Fibroblast of skin of left biceps (primary cell): ENCODE measurements around the gene ZNF385C.
"Not testable (repeated sequence)": the region's sequence is repeated elsewhere in the genome, so short reads cannot be mapped to it uniquely, and the experiment has no call there.

ENCODE experiments used
- DNase-seq, 2 experiments: peaks; one replicate each; pipeline ENCODE4 v3.0.0-alpha.2; 2013; ENCODE audit warnings: low read depth in 2 of 2

The ZNF385C gene

DNA sequence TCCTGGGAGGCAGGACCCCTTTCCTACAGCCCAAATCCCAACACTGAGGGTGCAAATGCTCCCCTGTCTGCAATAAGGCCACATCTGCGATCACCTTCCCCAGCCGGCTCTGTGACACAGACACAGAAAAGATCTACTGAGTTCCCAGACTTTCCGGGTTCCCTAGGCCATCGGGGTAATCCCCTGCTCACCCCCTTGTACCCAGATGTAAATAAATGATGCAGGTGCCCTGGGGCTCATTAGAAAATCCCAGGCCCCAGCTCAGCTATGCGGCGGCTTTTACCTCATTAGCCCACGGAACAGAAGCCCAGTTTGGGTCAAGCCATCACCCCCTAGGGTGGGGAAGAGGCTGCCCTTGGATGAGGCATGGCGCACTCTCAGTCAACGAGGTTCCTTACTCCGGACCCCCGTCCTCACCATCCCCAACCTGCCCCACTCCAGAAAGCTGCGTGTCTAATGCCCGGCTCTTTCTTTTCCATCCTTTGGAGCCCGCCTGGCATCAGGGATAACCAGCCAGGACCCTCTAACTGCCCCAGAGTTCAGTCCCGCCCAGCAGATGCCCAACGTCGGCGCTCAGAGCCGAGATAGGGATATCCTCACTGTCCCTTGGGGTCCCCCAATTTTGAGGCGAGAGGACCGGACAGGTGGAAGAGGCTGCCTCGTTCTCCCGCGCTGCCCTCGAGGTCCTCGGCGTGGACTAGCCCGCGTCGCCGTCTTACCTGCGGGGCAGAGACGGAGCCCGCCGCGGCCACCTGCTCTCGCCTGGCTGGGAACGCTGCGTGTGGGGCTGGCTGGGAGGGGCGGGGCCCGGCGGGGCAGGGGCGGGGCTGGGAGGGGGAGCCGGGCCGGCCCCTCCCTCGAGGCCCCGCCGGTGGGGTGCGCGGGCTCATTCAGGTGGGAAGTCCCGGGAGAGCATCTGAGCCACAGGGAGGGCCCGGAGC is at the start of gene ZNF385C:
TSS of gene ZNF385C (minus strand) at position 783 of the 941 bp plus-strand sequence. CDS start 35,417 bp downstream, outside the sequence.
- no peak for DNase-seq

DNA sequence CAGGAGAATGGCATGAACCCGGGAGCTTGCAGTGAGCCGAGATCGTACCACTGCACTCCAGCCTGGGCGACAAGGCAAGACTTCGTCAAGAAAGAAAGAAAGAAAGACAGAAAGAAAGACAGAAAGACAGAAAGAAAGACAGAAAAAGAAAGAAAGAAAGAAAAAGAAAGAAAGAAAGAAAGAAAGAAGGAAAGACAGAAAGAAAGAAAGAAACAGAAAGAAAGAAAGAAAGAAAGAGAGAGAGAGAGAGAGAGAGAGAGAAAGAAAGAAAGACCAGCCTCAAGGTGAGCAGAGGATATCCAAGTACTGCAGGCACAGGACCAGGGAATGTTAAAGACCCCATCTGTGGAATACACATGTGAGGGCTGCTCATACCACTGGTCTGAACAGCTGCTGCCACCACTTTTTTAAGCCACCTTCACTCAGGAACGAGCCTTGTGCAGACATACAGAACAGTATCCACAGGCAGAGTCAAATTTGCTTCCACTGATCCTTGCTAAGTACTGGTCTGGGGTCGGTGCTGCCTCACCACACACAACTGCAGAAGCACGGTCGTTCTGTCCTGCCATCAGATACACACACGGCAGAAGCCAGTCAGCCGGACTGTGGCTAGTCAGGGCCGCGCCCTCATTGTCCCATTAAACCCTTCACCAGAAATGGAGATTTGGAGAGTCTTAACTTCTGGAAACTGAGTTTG is 48.8 kb upstream of the ZNF385C start:
- DNase-seq, result no peak

GRCh38 chr17:42143138-42143537 is 44.9 kb upstream of the ZNF385C start:
- not testable (repeated sequence) for DNase-seq

DNA sequence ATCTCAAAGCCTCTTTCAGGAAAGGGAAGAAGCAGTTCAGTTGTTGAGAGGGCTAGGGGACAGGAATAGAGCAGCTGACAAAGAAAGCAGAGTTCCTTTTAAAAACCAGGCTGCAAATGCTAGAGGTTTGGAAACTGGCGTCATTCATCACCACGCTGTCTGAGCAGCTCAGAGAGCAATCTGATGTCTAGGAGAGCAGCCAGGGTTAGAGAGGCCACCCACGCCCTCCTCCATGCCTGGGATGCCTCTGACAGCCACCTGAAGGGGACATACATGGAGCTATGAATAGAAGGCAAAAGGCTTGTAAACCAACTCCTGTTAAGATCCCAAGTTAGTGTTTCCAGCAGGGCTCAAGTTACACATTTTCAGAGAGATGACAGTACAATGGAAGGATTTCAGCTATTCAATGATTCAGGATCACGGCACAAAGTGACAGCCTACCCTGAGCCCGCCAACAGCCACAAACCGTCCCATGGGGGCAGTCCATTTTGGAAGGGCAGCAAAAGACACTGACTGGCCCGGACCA is 44.2 kb upstream of the ZNF385C start:
- peak; percentile 42 to 47 for DNase-seq

GRCh38 chr17:42141382-42141781 is 43.1 kb upstream of the ZNF385C start:
- DNase-seq, result no peak

DNA sequence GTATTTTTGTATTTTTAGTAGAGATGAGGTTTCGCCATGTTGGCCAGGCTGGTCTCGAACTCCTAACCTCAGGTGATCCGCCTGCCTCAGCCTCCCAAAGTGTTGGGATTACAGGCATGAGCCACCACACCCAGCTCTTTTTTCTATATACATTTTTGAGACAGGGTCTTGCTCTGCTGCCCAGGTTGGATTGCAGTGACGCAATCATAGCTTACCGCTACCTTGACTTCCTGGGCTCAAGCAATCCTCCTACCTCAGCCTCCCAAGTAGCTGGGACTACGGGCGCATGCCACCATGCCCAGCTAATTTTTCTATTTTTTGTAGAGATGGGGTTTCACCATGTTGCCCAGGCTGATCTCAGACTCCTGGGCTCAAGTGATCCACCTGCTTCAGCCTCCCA is 42.4 kb upstream of the ZNF385C start:
- not testable (repeated sequence) for DNase-seq

- DNase-seq, result no peak
These were observed 40.6 kb upstream of the ZNF385C start for GRCh38 chr17:42138749-42139492.

DNA sequence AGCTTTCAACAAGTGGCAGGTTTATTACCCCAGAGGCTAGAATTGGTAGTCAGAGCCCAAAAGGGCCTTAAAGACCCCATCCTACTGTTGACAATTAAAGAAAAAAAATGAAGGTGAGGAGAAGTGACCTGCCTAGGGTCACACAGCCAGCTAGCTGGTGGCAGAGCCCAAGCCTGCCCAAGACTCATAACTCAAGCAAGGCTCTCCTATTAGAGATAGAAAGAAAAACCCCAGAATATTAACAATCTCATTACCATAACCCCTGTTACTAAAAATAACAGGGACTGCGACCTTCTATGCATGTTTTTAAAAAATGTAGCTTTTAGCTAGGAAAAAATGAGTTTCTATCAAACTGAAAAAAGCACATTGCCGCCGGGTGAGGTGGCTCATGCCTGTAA is 38.4 kb upstream of the ZNF385C start:
- DNase-seq, result no peak

DNA sequence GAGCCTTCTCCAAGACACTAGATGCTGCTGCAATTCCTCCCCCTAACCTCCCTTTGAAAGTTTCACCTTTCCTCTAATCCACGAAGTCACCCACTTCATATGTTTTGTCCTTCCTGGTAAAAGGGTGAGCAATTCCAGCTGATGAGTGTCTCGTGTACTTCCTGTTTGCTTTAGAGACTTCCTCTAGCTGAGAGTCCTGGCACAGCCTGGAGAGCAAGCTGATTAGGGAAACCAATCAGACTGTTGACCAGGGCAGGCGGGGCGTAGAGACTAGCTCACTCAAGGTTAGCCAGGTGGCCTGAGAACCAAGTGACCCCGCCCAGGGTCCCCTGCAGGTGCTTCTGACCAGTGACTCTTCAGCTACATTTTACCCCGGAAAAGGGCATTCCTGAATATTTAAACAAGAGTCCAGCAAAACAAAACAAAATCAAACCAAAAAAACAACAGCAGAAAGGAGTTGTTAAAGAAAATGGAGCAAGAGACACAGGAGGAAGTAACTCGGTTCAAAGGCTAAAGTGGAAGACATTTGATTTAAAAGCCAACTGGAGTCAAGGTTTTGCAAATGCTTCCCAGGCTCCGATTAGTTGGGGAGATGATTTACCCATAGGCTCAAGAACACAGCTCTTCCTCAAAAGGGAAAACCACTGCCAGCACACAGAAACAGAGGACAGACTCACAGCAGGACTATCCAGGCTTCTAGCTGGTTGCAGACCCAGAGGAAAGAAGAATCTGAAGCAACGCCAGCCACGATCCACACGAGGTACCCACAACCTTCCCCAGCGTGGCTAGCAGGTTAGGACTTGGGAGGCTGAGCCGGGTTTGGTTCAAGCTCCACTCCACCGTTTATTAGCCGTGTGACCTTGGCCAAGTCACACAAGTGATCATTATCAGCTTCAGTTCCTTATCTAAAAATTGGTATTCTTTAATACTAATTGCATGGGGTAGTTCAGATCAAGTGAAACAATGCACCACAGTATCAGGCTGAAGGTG is 37.7 kb upstream of the ZNF385C start:
- DNase-seq, result no peak

DNA sequence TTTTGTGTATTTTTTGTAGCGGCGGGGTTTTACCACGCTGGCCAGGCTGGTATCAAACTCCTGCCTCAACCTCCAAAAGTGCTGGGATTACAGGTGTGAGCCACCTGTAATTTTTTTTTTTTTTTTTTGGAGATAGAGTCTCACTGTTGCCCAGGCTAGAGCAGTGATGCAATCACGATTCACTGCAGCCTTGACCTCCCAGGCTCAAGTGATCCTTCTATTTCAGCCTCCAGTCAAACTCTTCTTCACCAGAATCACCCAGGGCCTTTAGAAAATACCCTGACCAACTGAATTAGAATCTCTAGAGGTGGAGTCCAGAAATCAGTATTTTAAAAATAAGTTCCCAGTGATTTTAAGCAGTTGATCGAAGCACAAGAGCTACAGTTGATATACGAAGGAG is 36.9 kb upstream of the ZNF385C start:
- no peak for DNase-seq

- no peak for DNase-seq
These were observed 35.3 kb upstream of the ZNF385C start for GRCh38 chr17:42133461-42134041.

- DNase-seq, result peak in 1 of 2 experiments; percentile 13
These were observed 34.7 kb upstream of the ZNF385C start for GRCh38 chr17:42132941-42133340.

DNA sequence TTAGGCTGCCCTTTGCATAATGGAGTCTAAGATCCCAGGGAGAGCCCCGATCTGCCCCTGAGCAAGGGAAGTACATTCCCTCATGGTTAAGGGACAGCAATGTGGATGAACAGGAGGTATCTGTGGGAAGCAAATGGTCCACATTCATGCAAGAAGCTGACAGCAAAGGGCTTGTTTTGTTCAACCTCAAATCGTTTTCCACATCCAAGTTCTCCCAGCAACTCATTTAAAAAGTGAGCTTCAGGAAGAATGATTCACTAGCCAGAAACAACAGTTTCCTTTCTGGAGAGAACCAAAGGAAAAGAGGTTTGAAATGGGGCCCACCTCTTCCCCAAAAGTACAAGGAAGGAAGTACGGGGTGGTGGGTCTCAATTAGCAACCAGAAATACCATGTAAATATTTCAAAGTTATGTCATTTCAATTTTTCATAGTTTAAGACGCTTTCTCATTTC is 33.7 kb upstream of the ZNF385C start:
- DNase-seq, result no peak

GRCh38 chr17:42131232-42131631 is 33.0 kb upstream of the ZNF385C start:
- no peak for DNase-seq

DNA sequence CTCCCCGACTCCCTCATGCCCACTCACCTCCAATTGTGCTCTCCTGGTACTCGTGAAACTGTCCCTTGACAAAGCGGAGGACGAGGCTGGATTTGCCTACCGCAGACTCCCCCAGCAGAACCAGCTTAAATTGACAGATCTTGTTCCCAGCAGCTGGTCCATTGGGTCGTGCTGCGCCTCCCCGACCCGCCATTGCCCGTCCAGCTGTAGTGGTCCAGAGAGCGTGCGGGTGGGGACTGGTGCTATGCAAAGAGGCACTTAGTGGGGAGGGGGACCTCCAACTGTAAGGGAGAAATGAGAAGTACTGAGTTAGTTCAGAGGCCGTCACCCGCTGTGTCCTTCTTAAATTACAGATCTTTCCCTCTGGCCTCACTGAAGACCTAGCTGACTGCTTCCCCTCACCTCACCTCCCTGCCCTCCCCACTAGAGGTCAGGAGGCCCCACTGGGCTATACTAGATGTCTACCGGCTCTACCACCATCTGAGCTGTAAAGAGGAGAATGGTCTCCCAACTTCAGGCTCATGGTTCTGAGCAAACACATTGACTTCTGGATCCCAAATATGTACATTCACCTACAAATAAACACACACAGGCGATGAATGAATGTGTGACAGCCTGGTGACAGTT is 32.1 kb upstream of the ZNF385C start:
- no peak for DNase-seq

GRCh38 chr17:42129109-42129837 is 31.0 kb upstream of the ZNF385C start:
- no peak for DNase-seq

DNA sequence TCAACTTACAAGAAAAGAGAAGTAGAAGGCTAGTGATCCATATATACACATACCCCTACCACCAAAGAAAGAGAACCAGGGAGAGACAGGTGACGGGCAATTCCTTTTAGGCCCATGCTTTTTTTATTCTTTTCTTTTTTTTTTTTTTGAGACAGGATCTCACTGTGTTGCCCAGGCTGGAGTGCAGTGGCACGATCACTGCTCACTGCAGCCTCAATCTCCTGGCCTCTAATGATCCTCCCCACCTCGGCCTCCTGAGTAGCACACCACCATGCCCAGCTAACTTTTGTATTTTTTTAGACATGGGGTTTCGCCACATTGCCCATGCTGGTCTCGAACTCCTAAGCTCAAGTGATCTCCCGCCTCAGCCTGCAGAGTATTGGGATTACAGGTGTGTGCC is 29.1 kb upstream of the ZNF385C start:
- DNase-seq, result no peak

DNA sequence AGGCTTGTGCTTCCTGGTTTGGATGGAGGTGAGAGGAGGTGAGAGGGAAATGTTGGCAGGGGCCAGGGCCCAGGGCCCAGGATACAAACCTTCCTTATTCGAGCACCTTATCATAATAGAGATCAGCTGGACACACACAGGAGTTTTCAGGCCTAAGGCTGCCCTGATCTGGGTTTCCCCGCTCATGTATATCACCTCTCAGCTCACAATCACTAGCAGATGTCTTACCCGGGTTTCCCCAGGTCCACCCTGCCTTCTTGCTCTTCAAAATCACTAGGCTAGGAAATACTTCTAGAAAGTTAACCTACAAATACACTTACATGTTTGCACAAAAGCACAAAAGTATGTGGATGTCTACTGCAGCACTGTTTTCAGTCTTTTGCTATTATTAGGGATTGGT is 28.6 kb upstream of the ZNF385C start:
- DNase-seq, result no peak

DNA sequence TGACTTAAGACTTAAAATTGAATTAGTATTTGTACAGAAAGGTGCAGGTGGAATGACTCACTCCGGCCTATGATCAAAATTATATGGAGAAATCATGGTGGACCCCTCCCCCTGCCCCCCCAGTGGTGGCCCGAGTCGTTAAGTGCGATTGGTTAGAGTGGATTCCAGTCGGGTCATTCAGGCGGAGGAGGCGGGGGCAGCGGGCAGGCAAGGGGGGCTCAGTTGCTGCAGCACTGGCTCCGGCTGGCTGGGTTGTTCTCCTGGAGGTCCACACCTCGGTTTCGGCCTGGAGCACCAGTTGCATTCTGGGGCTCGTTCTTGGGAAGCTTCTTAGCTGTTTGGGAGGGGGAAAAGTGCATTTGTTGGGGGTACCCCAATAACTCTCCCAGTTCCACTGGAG is 27.3 kb upstream of the ZNF385C start:
- no peak for DNase-seq
